ENCODE measurements around the gene HPSE2.

DNA sequence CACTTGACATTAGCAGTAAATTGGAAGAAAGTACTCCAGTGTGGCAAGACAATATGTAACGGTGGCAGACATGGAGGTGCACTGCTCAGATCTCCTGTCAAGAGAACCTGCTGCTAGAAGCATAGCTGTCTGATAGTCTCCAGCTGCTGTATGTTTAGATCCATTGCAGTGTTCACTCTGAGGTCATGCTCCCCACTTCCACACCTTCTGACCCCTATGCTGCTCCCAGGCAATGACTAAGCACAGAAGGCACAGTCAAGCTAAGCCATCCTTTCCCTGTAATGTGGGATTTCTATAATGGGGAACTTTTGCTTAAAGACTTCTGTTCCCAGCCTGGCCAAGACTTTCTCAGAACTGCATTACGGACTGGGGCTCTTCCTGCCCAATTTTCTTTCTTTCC lies 315.8 kb downstream of the HPSE2 start:
- TF ChIP-seq CTCF (IDR thresholded peaks at IDR 0.05; ENCODE audit: borderline replicate concordance, extremely low read depth, low read length, poor library complexity, severe bottlenecking) (no peak), EZH2 (IDR thresholded peaks at IDR 0.05; ENCODE audit: borderline replicate concordance, low read depth, low read length, severe bottlenecking) (no peak)

All from DND-41 (cell line).